Measurements from ENCODE around the gene DENND1A. TPM values are rescaled to one million over a fixed set of nuclear protein-coding genes. Genes with fewer than 3 reads are reported as not detected.

Gene DENND1A
- total RNA-seq, 1 experiment from 2014 or later = 19.7 TPM

DNA sequence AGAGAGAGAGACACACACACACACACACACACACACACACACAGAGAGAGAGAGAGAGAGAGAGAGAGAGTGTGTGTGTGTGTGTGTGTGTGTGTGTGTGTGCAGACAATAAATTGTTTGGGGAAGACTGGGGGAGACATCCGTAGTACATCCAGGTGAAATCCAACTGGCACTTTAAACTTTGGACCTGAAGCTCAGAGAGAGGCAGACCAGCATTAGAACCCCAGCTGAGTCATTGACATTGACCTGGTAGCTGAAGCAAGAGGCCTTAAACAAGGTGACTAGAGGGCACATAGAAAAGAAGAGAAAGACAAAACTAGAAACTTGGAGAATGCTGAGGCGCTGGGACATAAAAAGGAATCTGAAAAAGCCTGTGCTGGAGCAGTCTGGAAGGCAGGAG, 322.4 kb downstream of the DENND1A start:
- ChIA-PET CTCF (no interaction called here), POLR2A (no interaction called here)
- Histone ChIP-seq H3K27ac (ENCODE audit: low read length) (no peak overlapping the region), H3K4me3 (ENCODE audit: low read depth in 2 of 2, low read length in 2 of 2) (no peak overlapping the region), H3K27me3 (ENCODE audit: control insufficient read depth, insufficient read depth, low read length) (no peaks in the 10 kb centered on the region), H3K36me3 (ENCODE audit: control insufficient read depth, insufficient read depth, low read length) (no peaks in the 10 kb centered on the region), H3K9me3 (ENCODE audit: control insufficient read depth, insufficient read depth, low read depth, low read length) (no peaks in the 10 kb centered on the region), H3K4me1 (ENCODE audit: control insufficient read depth, insufficient read depth, low read length) (no peaks in the 10 kb centered on the region)
- no peak for TF ChIP-seq POLR2AphosphoS5 (IDR thresholded peaks at IDR 0.05; ENCODE audit: low read depth, low read length)
- TF ChIP-seq TCF7L2 (IDR thresholded peaks at IDR 0.05; ENCODE audit: low read depth, low read length) = no peak
- TF ChIP-seq SIN3A (IDR thresholded peaks at IDR 0.05; ENCODE audit: borderline replicate concordance, insufficient read depth, low read depth, low read length) = no peak
- no peak for TF ChIP-seq REST (IDR thresholded peaks at IDR 0.05; ENCODE audit: insufficient read depth in 1 of 2, low read depth in 2 of 2, low read length in 1 of 2)
- TF ChIP-seq, protein P1, sequence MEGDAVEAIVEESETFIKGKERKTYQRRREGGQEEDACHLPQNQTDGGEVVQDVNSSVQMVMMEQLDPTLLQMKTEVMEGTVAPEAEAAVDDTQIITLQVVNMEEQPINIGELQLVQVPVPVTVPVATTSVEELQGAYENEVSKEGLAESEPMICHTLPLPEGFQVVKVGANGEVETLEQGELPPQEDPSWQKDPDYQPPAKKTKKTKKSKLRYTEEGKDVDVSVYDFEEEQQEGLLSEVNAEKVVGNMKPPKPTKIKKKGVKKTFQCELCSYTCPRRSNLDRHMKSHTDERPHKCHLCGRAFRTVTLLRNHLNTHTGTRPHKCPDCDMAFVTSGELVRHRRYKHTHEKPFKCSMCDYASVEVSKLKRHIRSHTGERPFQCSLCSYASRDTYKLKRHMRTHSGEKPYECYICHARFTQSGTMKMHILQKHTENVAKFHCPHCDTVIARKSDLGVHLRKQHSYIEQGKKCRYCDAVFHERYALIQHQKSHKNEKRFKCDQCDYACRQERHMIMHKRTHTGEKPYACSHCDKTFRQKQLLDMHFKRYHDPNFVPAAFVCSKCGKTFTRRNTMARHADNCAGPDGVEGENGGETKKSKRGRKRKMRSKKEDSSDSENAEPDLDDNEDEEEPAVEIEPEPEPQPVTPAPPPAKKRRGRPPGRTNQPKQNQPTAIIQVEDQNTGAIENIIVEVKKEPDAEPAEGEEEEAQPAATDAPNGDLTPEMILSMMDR (IDR thresholded peaks at IDR 0.05) = no peak
- intact Hi-C loops (cut with micrococcal nuclease; ENCODE audit: unreplicated experiment) (no loop called here), in situ Hi-C loops (cut with HindIII; ENCODE audit: low pct_unique_long_range_greater_than_20kb, low sequenced_read_pairs) (no loop called here)
- DNase-seq (ENCODE audit: low read depth, low spot score) (no peak), ATAC-seq (no peak)
- no TSS peak for BruUV-seq (replicated peaks)

DNA sequence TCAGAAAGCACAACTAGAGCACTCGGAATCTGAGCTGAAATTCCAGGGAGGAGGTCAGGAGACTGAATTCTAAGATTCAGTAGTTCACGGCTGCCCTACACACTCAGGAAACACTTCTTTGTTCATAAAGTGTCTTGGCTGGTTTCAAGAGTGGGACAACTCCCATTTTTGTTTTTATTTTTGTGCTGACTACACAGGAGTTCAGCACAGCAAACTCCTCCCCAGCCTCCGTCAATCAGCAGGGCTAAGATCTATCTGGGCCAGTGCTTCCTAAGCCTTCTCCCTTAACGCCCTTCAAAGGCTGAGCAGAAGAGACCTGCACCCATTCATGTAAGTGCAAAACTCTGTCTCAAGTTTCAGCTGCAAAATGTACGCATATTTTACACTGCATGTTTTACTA, 323.8 kb downstream of the DENND1A start:
- intact Hi-C loops (cut with micrococcal nuclease; ENCODE audit: unreplicated experiment) (no loop called here), in situ Hi-C loops (cut with HindIII; ENCODE audit: low pct_unique_long_range_greater_than_20kb, low sequenced_read_pairs) (no loop called here)
- ChIA-PET CTCF (no interaction called here), POLR2A (no interaction called here)
- ATAC-seq = no peak
- no peak for DNase-seq (ENCODE audit: low read depth, low spot score)
- no peak for TF ChIP-seq POLR2AphosphoS5 (IDR thresholded peaks at IDR 0.05; ENCODE audit: low read depth, low read length)
- TF ChIP-seq SIN3A (IDR thresholded peaks at IDR 0.05; ENCODE audit: borderline replicate concordance, insufficient read depth, low read depth, low read length) = no peak
- TF ChIP-seq, protein P1 (IDR thresholded peaks at IDR 0.05) = no peak
- TF ChIP-seq REST (IDR thresholded peaks at IDR 0.05; ENCODE audit: insufficient read depth in 1 of 2, low read depth in 2 of 2, low read length in 1 of 2) = no peak
- no peak for TF ChIP-seq TCF7L2 (IDR thresholded peaks at IDR 0.05; ENCODE audit: low read depth, low read length)
- Histone ChIP-seq H3K9me3 (ENCODE audit: control insufficient read depth, insufficient read depth, low read depth, low read length) (no peaks in the 10 kb centered on the region), H3K4me3 (ENCODE audit: low read depth in 2 of 2, low read length in 2 of 2) (no peak overlapping the region), H3K4me1 (ENCODE audit: control insufficient read depth, insufficient read depth, low read length) (no peaks in the 10 kb centered on the region), H3K27me3 (ENCODE audit: control insufficient read depth, insufficient read depth, low read length) (no peaks in the 10 kb centered on the region), H3K36me3 (ENCODE audit: control insufficient read depth, insufficient read depth, low read length) (no peaks in the 10 kb centered on the region), H3K27ac (ENCODE audit: low read length) (no peak overlapping the region)
- BruUV-seq (replicated peaks) = no TSS peak
